HCT116 (cell line): ENCODE measurements around the gene MAVS. TPM values are rescaled to one million over a fixed set of nuclear protein-coding genes. Genes with fewer than 3 reads are reported as not detected.

Experiments used
- ATAC-seq: fragments of 200-7000 bp; cut with Tn5 transposase; 2 replicates; pipeline ENCODE4 v1.9.1; 2020; ENCODE audit warnings: mild to moderate bottlenecking, moderate library complexity
- BruUV-seq: library from RNA; stranded (reverse); fragments of 400-500 nt; replicated peaks from 2 replicates; lab custom pipeline; 2021; lab: Mats Ljungman, UMichigan
- CTCF ChIA-PET: fragments of 300-600 bp; sonication (Branson Sonifier 250); formaldehyde crosslinking; loops from one replicate; lab custom pipeline; 2021; ENCODE audit warnings: antibody characterized with exemption; lab: Charles Lee
- POLR2A ChIA-PET: fragments of 300-600, 350-600 bp; sonication (Branson Sonifier 250); formaldehyde crosslinking; loops from one replicate; lab custom pipeline; 2021; ENCODE audit warnings: antibody characterized with exemption; lab: Charles Lee
- RAD21 ChIA-PET, 2 experiments: fragments of 300-600 bp; sonication (Branson Sonifier 250); formaldehyde crosslinking; loops; one replicate each; lab custom pipeline; 2023; ENCODE audit warnings: low total read pairs in 2 of 2; ENCODE audit not compliant: uncharacterized antibody in 2 of 2, unreplicated experiment in 2 of 2, low non-redundant PET in 1 of 2; lab: Charles Lee
- DNase-seq: peaks from one replicate; pipeline ENCODE4 v3.0.0-alpha.2; 2010; ENCODE audit warnings: low read depth, low spot score
- H2AFZ ChIP-seq: fragments of 200-600 bp; shearing (Covaris generic), sonication (generic); 2 replicates; pipeline ENCODE4 v1.6.1; 2017; ENCODE audit warnings: low read depth, mixed run types, mixed read lengths, antibody characterized with exemption, low read length; ENCODE audit not compliant: poor library complexity, severe bottlenecking
- H3K27ac ChIP-seq: 2 replicates; pipeline ENCODE4 v1.5.1; 2012; ENCODE audit warnings: low read depth, low read length
- H3K27me3 ChIP-seq: fragments of 200-600 bp; sonication (generic); 2 replicates; pipeline ENCODE4 v1.6.1; 2016; ENCODE audit warnings: mixed run types, low read length, mixed read lengths; ENCODE audit not compliant: insufficient read depth
- H3K36me3 ChIP-seq, 2 experiments: fragments of 200-500 bp in 1 of 2; fragments of 200-600 bp in 1 of 2; sonication (Bioruptor generic) in 1 of 2; sonication (generic) in 1 of 2; 2 replicates each; pipeline versions ENCODE4 v1.5.1 to v1.6.1; 2014 to 2016; ENCODE audit warnings: low read length in 2 of 2, inconsistent platforms in 1 of 2, mixed read lengths in 1 of 2, mixed run types in 1 of 2; ENCODE audit not compliant: insufficient read depth in 2 of 2, control insufficient read depth in 1 of 2
- H3K4me1 ChIP-seq, 2 experiments: fragments of 200-600 bp in 1 of 2; sonication (generic) in 1 of 2; 2 replicates each; pipeline versions ENCODE4 v1.5.1 to v1.6.1; 2012 to 2017; ENCODE audit warnings: low read length in 2 of 2, inconsistent platforms in 1 of 2, mild to moderate bottlenecking in 1 of 2, mixed read lengths in 1 of 2, mixed run types in 1 of 2, moderate library complexity in 1 of 2; ENCODE audit not compliant: insufficient read depth in 2 of 2, control insufficient read depth in 1 of 2
- H3K4me2 ChIP-seq: fragments of 200-600 bp; sonication (generic); 2 replicates; pipeline ENCODE4 v1.6.1; 2017; ENCODE audit warnings: mixed run types, low read length, mixed read lengths
- H3K4me3 ChIP-seq, 2 experiments: fragments of 200-600 bp in 1 of 2; sonication (generic) in 1 of 2; replicated peaks in 1 of 2; 2 replicates each; pipeline ENCODE4 v1.5.1; 2011 to 2016; ENCODE audit warnings: low read length in 2 of 2, control low read depth in 1 of 2, low read depth in 1 of 2, mild to moderate bottlenecking in 1 of 2, mixed read lengths in 1 of 2, mixed run types in 1 of 2
- H3K79me2 ChIP-seq: fragments of 200-600 bp; sonication (generic); 2 replicates; pipeline ENCODE4 v1.6.1; 2017; ENCODE audit warnings: mild to moderate bottlenecking, mixed run types, low read length, moderate library complexity, mixed read lengths; ENCODE audit not compliant: insufficient read depth
- H3K9ac ChIP-seq: fragments of 200-600 bp; sonication (generic); 2 replicates; pipeline ENCODE4 v1.6.1; 2016; ENCODE audit warnings: low read length, mixed read lengths
- H3K9me2 ChIP-seq: fragments of 200-600 bp; sonication (generic), shearing (Covaris generic); 2 replicates; pipeline ENCODE4 v1.6.1; 2017; ENCODE audit warnings: mixed run types, mild to moderate bottlenecking, moderate library complexity; ENCODE audit not compliant: insufficient read depth
- H3K9me3 ChIP-seq, 2 experiments: fragments of 200-500 bp in 1 of 2; fragments of 200-600 bp in 1 of 2; sonication (Bioruptor generic) in 1 of 2; sonication (generic) in 1 of 2; 2 replicates each; pipeline ENCODE4 v1.6.1; 2014 to 2017; ENCODE audit warnings: low read length in 2 of 2, mixed read lengths in 2 of 2, inconsistent platforms in 1 of 2, low read depth in 1 of 2, mild to moderate bottlenecking in 1 of 2, mixed run types in 1 of 2, moderate library complexity in 1 of 2; ENCODE audit not compliant: control insufficient read depth in 1 of 2, insufficient read depth in 1 of 2
- H4K20me1 ChIP-seq: fragments of 200-600 bp; sonication (generic), shearing (Covaris generic); 2 replicates; pipeline ENCODE4 v1.6.1; 2017; ENCODE audit warnings: mixed run types, mild to moderate bottlenecking, moderate library complexity; ENCODE audit not compliant: insufficient read depth
- SIN3A ChIP-seq: IDR thresholded peaks from 2 replicates; pipeline ENCODE4 v1.6.1; 2012; ENCODE audit warnings: low read depth
- intact Hi-C: fragments of 100-400 bp; cut with micrococcal nuclease; formaldehyde crosslinking; loops from 2 replicates; pipeline ENCODE4 v1.10.0; 2022
- total RNA-seq: library from RNA; stranded (reverse); gene quantifications from one replicate; pipeline ENCODE4 v1.2.1, GENCODE V29; 2021; ENCODE audit not compliant: unreplicated experiment
- TF ChIP-seq, protein P1 (sequence below): IDR thresholded peaks from 2 replicates; pipeline ENCODE4 v1.6.1; 2012; ENCODE audit warnings: low read depth

The MAVS gene
- total RNA-seq, 1 experiment from 2014 or later: 60.1 TPM

DNA sequence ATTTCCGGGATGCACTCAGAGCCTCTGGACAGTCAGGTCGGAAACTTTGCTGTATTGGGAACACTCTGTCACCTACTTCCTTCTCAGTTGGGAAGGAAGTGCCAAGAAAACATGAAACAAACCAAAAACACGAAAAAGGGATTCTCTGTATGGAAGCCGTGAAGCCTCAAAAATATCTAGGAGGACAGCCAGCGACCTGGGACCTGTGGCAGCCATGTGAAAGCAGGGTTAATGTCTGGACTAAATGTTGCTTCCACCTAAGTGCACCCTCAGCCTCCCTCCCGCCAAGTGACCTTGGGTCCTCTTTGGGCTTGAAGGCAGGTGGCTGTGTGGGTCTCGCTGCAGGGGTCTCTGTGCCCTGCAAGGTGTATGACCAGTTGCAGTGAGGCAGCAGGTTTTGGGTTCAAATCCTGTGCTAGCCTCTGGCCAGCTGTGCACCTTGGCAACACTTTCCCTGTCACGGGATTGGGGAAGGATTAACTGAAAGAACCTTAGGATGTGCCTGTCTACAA is 851 bp downstream of the MAVS start (continued):
- TF ChIP-seq, protein P1, sequence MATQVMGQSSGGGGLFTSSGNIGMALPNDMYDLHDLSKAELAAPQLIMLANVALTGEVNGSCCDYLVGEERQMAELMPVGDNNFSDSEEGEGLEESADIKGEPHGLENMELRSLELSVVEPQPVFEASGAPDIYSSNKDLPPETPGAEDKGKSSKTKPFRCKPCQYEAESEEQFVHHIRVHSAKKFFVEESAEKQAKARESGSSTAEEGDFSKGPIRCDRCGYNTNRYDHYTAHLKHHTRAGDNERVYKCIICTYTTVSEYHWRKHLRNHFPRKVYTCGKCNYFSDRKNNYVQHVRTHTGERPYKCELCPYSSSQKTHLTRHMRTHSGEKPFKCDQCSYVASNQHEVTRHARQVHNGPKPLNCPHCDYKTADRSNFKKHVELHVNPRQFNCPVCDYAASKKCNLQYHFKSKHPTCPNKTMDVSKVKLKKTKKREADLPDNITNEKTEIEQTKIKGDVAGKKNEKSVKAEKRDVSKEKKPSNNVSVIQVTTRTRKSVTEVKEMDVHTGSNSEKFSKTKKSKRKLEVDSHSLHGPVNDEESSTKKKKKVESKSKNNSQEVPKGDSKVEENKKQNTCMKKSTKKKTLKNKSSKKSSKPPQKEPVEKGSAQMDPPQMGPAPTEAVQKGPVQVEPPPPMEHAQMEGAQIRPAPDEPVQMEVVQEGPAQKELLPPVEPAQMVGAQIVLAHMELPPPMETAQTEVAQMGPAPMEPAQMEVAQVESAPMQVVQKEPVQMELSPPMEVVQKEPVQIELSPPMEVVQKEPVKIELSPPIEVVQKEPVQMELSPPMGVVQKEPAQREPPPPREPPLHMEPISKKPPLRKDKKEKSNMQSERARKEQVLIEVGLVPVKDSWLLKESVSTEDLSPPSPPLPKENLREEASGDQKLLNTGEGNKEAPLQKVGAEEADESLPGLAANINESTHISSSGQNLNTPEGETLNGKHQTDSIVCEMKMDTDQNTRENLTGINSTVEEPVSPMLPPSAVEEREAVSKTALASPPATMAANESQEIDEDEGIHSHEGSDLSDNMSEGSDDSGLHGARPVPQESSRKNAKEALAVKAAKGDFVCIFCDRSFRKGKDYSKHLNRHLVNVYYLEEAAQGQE: no peak

DNA sequence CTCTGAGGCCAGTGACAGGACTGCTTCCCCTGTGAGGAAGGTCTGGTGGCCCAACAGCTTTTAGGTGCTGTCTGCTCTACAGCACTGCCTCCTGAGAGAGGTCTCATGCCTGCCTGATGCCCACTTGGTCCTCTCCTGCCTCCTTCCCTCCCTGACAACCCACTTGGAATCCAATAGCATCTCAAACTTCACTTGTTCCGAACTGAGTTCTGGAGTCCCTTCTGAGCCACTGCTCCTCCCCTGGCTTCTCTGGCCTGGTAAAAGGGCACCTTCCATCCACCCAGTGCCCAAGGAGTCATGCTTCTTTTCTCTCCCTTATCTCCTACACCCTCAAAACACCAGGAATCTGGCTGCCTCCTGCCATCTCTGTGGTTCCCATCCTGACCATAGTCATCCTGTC is 1.9 kb downstream of the MAVS start:
- H3K9me3 ChIP-seq: no peaks in the 10 kb centered on the region
- no peak overlapping the region for H3K27ac ChIP-seq
- H2AFZ ChIP-seq: no peak overlapping the region
- no peak overlapping the region for H3K9ac ChIP-seq
- no peak for TF ChIP-seq SIN3A
- intact Hi-C loops: no loop called here
- peaks cover 13 to 38% of the 10 kb centered on the region in 2 experiments for H3K4me1 ChIP-seq
- BruUV-seq: no TSS peak
- no peak overlapping the region for H3K4me2 ChIP-seq
- ChIA-PET POLR2A (no interaction called here), CTCF (no interaction called here), RAD21 (no interaction called here)
- H3K36me3 ChIP-seq: no peaks in the 10 kb centered on the region
- H3K4me3 ChIP-seq: no peak overlapping the region
- H3K9me2 ChIP-seq: no peaks in the 10 kb centered on the region
- H3K79me2 ChIP-seq: peaks cover 28% of the 10 kb centered on the region; the same call in 1 of the 2 replicates
- no peaks in the 10 kb centered on the region for H3K27me3 ChIP-seq
- DNase-seq (no peak), ATAC-seq (no peak)
- no peaks in the 10 kb centered on the region for H4K20me1 ChIP-seq
